ENCODE data around the gene INSRR.

The INSRR gene

DNA sequence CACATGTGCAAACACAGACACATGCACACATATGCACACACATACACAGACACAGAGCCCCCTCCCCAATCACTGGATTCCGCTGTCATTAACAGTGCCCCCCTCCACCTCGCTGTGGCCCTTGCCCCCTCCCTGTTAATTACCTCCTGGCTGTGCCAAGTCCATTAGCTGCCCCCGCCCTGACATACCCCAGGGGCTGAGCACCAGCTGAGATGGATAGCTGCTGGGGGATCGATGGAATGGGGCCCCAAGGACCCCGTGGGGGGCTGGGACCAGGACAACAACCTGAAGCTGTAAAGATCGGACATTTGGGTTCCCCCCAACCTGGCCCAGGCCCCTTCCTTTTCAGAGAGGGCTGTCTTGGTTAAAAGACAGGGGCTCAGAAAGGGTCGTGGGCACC, 25.0 kb upstream of the INSRR start:
- TF ChIP-seq, protein P1, sequence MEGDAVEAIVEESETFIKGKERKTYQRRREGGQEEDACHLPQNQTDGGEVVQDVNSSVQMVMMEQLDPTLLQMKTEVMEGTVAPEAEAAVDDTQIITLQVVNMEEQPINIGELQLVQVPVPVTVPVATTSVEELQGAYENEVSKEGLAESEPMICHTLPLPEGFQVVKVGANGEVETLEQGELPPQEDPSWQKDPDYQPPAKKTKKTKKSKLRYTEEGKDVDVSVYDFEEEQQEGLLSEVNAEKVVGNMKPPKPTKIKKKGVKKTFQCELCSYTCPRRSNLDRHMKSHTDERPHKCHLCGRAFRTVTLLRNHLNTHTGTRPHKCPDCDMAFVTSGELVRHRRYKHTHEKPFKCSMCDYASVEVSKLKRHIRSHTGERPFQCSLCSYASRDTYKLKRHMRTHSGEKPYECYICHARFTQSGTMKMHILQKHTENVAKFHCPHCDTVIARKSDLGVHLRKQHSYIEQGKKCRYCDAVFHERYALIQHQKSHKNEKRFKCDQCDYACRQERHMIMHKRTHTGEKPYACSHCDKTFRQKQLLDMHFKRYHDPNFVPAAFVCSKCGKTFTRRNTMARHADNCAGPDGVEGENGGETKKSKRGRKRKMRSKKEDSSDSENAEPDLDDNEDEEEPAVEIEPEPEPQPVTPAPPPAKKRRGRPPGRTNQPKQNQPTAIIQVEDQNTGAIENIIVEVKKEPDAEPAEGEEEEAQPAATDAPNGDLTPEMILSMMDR (IDR thresholded peaks at IDR 0.05; ENCODE audit: low read depth, low read length, missing control alignments), result no peak
- no peak overlapping the region for H3K4me3 ChIP-seq (ENCODE audit: low read depth, low read length)
- no peak for DNase-seq (ENCODE audit: low read depth)
- in situ Hi-C loops (cut with HindIII; ENCODE audit: low sequenced_read_pairs), result no loop called here

DNA sequence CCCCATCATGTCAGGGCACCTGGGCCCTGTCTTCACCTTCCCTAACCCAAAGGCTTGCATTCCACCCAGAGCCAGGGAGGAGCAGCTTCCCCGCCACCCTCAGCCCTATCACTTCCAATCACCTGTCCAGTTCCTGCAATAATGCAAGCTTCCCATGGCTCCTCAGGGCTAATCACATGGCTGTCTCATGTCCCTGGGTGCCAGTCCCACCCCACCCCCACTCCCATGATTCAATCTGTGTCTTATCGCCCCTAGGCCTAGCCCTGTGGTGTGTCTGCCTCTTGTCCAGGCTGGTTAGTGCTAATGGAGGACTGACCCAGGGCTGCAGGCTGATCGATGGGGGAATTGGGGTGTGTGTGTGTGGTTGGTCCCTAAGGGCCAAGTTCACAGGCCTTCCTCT, 23.6 kb upstream of the INSRR start:
- H3K4me3 ChIP-seq (ENCODE audit: low read depth, low read length), result no peak overlapping the region
- DNase-seq (ENCODE audit: low read depth), result no peak
- TF ChIP-seq, protein P1 (IDR thresholded peaks at IDR 0.05; ENCODE audit: low read depth, low read length, missing control alignments), result no peak
- in situ Hi-C loops (cut with HindIII; ENCODE audit: low sequenced_read_pairs), result no loop called here

DNA sequence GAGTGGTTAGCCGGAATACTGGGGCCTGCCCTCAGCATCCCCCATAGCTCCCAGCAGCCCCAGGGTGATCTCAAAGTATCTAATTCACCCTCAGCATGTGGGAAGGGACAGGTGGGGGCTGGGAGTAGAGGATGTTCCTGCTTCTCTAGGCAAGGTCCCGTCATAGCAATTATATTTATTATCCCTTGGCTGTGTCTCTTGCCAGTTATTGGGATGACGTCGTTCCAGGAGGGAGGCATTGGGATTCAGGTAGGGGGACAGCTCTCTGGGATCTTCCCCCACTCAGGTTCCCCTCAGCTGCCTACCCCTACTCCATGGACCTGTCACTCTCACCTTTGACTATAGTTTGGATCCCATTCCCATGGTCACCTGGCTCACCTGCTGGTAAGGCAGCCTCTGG, 22.7 kb upstream of the INSRR start:
- in situ Hi-C loops (cut with HindIII; ENCODE audit: low sequenced_read_pairs), result no loop called here
- no peak overlapping the region for H3K4me3 ChIP-seq (ENCODE audit: low read depth, low read length)
- TF ChIP-seq, protein P1 (IDR thresholded peaks at IDR 0.05; ENCODE audit: low read depth, low read length, missing control alignments), result no peak
- DNase-seq (ENCODE audit: low read depth), result no peak

DNA sequence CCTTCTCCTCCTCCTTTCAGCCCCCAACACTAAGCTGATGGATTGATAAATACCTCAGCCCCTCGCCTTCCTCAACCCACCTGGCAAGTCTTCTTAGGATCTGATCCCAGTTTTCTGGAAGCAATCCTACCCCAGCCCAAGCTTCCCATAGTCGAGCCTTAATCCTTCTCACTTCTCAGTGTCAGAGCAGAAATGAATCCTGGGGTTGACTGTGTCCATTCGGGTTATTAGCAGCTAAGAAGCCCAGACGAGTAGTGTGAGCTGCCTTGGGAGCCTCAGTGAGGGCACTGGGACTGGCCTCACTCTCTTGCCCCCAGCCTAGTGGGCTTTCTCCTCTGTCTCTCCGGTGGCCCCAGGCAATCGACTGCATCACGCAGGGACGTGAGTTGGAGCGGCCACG, 22.2 kb upstream of the INSRR start:
- no peak for DNase-seq (ENCODE audit: low read depth)
- TF ChIP-seq, protein P1 (IDR thresholded peaks at IDR 0.05; ENCODE audit: low read depth, low read length, missing control alignments), result no peak
- no peak overlapping the region for H3K4me3 ChIP-seq (ENCODE audit: low read depth, low read length)
- in situ Hi-C loops (cut with HindIII; ENCODE audit: low sequenced_read_pairs), result no loop called here

DNA sequence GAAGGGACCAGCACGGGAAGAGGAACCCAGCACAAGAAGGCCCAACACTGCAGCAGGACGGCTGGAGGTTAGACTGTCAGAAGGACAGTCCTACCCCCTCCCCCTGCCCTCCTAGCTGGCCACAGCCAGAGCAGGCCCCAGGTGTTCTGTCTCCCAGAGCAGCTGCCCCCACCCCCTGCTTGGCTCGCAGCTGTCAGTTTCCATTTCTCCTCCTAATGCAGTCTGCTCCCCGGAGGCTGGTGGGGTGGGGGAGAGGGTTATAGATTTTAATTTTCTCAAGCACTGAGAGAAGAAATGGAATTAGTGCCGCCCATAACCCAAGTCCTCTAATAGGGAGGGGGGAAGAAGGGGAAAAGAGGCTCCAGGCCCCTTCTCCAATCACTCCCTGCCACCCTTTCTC, 21.6 kb upstream of the INSRR start:
- DNase-seq (ENCODE audit: low read depth), result no peak
- no peak overlapping the region for H3K4me3 ChIP-seq (ENCODE audit: low read depth, low read length)
- TF ChIP-seq, protein P1 (IDR thresholded peaks at IDR 0.05; ENCODE audit: low read depth, low read length, missing control alignments), result no peak
- in situ Hi-C loops (cut with HindIII; ENCODE audit: low sequenced_read_pairs), result no loop called here

DNA sequence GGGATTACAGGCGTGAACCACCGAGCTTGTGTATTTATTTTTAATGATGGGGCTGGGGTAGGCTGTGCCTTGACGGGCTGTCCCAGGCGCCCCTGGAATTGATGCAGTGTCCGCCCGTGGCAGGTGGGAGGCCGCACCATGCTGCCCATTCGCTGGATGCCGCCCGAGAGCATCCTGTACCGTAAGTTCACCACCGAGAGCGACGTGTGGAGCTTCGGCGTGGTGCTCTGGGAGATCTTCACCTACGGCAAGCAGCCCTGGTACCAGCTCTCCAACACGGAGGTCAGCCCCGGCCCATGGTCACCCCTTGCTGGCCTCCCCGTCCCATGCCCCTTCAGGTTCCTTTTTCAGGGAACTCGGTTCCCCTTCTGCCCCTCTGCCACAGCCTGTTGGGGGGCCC, 21.0 kb upstream of the INSRR start:
- no peak overlapping the region for H3K4me3 ChIP-seq (ENCODE audit: low read depth, low read length)
- DNase-seq (ENCODE audit: low read depth), result no peak
- in situ Hi-C loops (cut with HindIII; ENCODE audit: low sequenced_read_pairs), result no loop called here
- TF ChIP-seq, protein P1 (IDR thresholded peaks at IDR 0.05; ENCODE audit: low read depth, low read length, missing control alignments), result no peak
